Amygdala (tissue), 56 donors: ENCODE data around the gene DVL2.

Experiments
- DNase-seq, 56 donors: peaks; one replicate each; lab custom pipeline; 2025; lab: John Stamatoyannopoulos, UW

The DVL2 gene

GRCh38 chr17:7221278-7222092 is 12.8 kb downstream of the DVL2 start:
- DNase-seq = no peak

GRCh38 chr17:7220593-7221277 is 13.6 kb downstream of the DVL2 start:
- DNase-seq = peak in 16 of 56 donors; percentile 12 to 50 (median 34)

DNA sequence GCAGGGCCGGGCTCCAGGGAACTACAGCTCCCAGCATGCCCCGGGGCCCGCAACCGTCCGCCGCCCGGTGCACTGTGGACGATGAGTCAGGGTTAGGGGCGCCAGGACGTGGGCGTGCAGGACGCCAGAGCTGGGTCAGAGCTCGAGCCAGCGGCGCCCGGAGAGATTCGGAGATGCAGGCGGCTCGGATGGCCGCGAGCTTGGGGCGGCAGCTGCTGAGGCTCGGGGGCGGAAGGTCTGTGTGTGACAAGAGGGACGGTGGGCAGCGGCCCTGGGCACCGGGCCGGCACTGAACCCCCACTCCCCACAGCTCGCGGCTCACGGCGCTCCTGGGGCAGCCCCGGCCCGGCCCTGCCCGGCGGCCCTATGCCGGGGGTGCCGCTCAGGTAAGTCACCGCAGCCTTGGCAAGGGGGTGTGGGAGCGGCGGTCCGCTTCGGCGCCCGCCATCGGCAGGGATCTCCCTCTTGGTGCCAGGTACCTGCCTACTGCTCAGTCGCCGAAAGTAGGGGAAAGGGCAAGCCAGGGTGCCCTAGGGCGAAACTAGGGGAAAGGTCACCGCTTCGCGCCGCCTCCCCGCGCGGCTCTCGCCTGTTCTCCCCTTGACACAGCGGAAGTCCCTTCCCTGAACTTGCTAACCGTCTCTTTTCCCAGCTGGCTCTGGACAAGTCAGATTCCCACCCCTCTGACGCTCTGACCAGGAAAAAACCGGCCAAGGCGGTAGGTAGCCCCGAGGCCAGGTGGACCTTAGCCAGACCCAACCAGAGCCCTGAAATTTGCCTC is 14.3 kb downstream of the DVL2 start, which contains the start of the genes ACADVL and DLG4:
Gene ACADVL, plus strand, starts transcription at position 127 of the 781 bp plus-strand sequence. Its CDS starts 47 bp downstream, at position 174.
Gene DLG4, minus strand, starts transcription at position 25 of the 781 bp plus-strand sequence.
- peak in 54 of 56 donors; percentile 41 to 93 (median 80) for DNase-seq

- no peak for DNase-seq
Observed at GRCh38 chr17:7219229-7219811, 15.0 kb downstream of the DVL2 start.

- no peak for DNase-seq
Observed at GRCh38 chr17:7218758-7219157, 15.6 kb downstream of the DVL2 start.

DNA sequence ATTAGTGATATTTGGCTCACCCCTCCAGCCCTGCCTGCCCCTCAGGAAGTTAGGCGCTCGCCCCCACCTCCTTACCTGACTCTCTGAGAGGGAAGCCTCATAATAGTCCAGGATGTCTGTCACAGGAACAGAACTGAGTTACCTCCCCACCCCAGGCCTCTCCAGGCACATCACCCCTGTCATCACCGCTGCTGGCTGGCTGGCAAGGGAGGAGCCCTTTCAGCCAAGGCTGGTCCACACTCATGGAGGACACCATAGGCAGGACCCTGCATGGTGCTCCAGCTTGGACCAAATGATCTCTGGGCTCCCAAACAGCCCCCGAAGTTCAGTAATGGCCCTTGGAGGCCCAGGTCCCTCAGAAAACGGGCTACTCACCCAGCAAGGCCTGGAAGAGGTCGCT is 16.2 kb downstream of the DVL2 start:
- no peak for DNase-seq

DNA sequence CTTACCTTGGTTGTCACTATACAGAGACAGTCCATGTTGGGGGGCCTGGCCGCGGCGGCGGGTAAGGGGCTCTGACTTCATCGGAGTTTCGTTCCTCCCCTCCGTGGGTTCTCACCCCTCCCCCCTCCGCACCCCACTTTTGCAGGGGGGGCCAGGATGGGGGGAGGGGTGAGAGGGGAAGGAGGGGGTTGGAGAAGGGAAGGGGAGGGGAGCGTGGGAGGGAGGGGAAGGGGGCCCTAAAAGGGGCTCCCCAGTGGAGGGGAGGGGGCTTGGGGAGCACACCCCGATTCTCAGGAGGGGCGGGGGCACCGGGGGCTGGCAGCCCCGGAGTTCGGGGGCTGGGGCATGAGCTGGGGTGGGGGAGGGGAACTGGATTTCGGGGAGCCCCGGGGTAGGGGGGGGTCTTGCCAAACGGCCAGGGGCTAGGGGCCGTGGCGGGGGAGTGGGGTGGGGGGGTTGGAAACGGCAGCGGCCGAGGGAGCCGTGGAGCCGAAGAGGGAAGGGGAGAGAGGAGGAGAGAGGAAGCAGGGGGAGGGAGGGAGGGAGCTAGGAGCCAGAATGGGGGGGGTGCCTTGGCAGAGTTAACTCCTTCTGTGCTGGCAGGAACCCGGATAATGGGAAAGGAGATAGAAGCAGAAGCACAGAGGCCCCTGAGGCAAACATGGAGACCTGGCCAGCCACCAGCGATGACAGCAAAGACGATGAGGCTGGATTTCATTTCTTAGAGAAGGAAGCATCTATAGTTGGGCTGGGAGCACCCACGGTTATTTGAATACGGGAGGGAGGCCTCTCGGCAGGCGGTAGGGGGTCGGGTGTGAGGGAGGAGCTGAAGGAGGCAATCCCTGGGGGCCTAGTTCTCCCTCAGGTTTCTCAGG is 17.0 kb downstream of the DVL2 start:
- DNase-seq = peak in 28 of 56 donors; percentile 19 to 59 (median 40)

DNA sequence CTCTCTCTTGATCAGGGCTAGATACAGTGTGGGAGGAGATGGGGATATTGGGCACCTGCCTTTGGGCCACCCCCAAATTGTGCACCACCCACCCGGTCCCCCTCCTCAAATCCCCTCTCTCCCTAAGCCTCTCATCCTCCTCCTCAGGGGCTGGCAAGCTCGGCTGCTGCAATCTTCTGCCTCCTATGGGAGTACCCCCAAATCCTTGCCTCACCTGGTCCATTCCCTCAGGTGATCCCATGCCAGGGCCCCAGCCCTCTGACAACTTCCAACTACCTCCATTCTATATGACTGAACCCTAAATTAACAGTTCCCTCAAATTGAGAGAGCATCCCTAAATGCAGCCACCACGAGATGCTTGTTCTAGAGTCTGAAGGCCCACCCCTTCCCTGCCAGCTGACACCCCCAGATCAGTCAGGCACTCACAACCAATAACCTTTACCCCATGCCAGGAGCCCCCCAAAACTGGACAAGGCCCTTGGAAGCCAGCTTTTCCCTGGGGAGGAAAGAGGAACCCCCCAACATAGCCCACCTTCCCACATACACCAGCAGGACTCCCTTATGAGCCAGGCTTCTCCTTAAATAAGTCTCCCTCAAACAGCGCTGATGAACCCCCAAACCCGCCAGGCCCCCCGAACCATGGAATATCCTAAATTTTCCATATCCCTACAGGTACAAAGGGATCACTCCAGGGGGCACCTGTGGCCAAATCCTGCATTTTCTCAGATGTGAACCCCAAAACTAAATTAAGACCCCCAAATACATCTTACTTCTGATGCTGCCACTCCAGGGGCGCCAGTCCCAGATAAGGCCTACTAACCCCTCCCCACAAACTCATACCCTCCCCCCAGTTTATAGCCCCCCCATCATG is 17.8 kb downstream of the DVL2 start:
- no peak for DNase-seq

DNA sequence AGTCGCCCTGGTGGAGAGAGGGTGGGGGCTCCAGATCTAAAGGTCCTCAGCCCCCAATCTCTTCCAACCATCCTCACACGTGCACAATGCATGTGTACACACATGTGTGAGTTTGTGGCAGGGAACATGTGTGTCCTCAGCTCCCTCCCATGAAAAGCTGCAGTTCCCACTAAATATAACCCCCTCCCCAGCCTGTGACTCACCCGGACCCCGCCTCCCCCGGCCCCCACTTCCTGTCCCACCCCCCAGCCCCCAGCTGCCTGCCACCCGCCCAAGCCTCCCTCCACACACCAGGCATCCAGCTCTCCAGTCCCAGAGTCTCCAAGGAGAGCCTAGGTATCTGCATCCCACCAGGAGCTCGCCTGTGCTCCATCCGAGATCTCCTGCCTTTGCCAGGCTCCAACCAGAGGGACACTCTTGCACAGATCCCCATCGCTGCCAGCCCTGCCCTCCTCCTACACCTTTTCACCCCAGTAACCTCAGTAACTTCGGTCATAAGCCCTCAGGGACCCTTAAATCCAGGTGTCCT is 18.6 kb downstream of the DVL2 start:
- DNase-seq = peak in 1 of 56 donors; percentile 9

DNA sequence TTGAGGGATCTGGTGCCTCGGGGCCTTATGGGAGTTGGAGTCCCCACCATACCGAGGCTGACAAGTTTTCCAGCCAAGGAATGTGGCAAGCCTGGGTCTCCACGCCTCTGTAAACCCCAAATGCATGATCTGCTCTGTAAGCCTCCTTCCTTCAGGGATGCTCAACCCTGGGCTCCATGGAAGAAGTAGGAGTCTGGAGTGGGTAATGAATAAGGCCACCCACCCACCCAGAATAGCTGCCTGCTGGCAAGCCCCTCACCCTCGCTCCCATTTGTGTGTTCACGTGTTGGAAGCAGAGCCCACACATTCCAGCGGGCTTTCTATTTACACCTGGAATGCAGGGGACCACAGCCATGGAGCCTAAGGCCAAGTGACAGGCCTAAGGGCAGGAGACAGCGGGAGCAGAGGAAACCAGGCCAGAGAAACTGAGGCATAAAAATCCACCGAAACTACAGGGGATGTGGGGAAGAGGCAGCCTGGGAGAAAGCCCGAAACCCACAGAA is 19.1 kb downstream of the DVL2 start:
- DNase-seq = peak in 4 of 56 donors; percentile 41 to 90 (median 72)

- DNase-seq = peak; percentile 68 to 98 (median 95)
Observed at GRCh38 chr17:7214300-7215135, 19.8 kb downstream of the DVL2 start.

- peak in 37 of 56 donors; percentile 51 to 92 (median 74) for DNase-seq
Observed at GRCh38 chr17:7213895-7214299, 20.4 kb downstream of the DVL2 start.

GRCh38 chr17:7211491-7212273 is 22.6 kb downstream of the DVL2 start:
- DNase-seq = no peak

GRCh38 chr17:7208754-7209460 is 25.4 kb downstream of the DVL2 start:
- DNase-seq = no peak

DNA sequence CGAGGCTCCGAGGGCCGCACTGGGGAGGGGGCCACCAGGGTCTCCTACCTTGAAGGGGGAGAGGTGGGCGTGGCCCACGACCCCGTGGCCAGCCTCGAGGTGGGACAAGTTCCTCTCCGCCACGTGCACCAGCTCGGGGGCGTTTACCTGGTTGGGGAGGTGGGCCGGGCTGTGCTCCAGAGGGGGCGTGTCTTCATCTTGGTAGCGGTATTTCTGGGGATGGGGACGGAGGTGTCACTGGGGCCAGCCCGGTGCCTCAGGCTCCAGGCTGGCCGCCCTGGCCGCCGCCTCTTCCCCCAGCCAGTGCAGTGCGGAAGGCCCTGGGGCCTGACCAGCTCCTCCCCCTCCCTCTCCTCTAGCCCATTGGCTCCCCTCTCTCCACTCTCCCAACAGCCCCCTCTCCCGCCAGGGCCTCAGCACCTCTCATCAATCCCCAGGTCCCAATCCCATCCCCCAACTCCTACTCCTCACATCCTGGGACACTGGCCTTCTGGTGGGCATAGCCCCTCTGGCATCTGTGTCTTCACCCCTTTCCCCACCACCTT is 26.2 kb downstream of the DVL2 start:
- no peak for DNase-seq
